ENCODE measurements around the gene ITGB4.

DNA sequence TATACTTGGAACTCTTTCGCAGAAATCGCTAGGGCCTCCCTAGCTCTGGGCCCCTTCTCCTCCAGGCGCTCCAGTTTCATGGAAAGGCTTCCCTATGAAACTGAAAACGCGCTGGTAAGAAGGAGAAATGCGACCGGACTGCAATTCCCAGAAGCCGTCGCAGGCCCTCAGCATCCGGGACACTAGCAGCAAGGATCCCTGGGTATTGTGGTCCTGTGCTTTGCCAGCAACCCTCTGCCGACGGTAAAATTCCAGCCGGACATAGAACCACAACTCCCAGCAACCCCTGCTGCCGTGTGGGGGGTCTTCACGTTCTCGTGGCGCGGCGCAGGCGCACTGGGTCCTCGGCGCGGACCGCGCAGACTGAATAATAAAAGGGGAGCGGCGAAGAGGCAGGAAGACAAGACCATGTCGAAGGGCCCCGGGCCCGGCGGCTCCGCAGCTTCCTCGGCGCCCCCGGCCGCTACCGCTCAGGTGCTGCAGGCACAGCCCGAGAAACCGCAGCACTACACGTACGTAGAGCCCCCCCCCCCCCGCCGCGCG is 63.3 kb downstream of the ITGB4 start, which contains the start of gene UNK:
- TF ChIP-seq CTCF (IDR thresholded peaks at IDR 0.05; ENCODE audit: borderline replicate concordance, extremely low read depth, low read length, poor library complexity, severe bottlenecking) (no peak), EZH2 (IDR thresholded peaks at IDR 0.05; ENCODE audit: borderline replicate concordance, low read depth, low read length, severe bottlenecking) (no peak)
